GM13976 (cell line): ENCODE results near the gene SWT1.

Source experiments
- DNase-seq: peaks from one replicate; pipeline ENCODE4 v3.0.0; 2012; ENCODE audit warnings: low spot score
- CTCF ChIP-seq: IDR thresholded peaks from 2 replicates; pipeline ENCODE4 v1.5.1; 2012; ENCODE audit warnings: borderline replicate concordance, mild to moderate bottlenecking; ENCODE audit not compliant: insufficient read depth; ENCODE audit errors: extremely low read depth, missing control alignments, control extremely low read depth
- in situ Hi-C: fragments of 300-500 bp; cut with MboI; formaldehyde crosslinking; loops from one replicate; pipeline ENCODE4 v1.12.0; 2022; ENCODE audit warnings: low sequenced_read_pairs, mixed read lengths, inconsistent platforms; ENCODE audit not compliant: unreplicated experiment

Gene SWT1

GRCh38 chr1:185156854-185157598 is at the start of gene SWT1, which contains the start of gene TRMT1L:
Gene SWT1, plus strand, starts transcription at chr1:185157167. Its CDS starts 3,675 bp downstream, at chr1:185160842.
Gene TRMT1L, minus strand, starts transcription at chr1:185156953. Its CDS starts 241 bp downstream, at chr1:185156712.
- in situ Hi-C loops = loop anchor here (10.0 to 25.0 kb wide), 2 partner anchors 170 to 352 kb away; no protein-coding TSS in a partner anchor
- TF ChIP-seq CTCF = no peak

GRCh38 chr1:185108321-185108720 is 48.6 kb upstream of the SWT1 start:
- in situ Hi-C loops = no loop called here
- no peak for DNase-seq
- no peak for TF ChIP-seq CTCF

More at GRCh38 chr1:185156854-185157598, at the start of gene SWT1, which contains the start of gene TRMT1L:
- DNase-seq = peak; percentile 94

- no peak for TF ChIP-seq CTCF
- in situ Hi-C loops = no loop called here
- DNase-seq = no peak
These were observed 46.8 kb upstream of the SWT1 start for GRCh38 chr1:185110145-185110544.

GRCh38 chr1:185111873-185112272 is 45.1 kb upstream of the SWT1 start:
- TF ChIP-seq CTCF = no peak
- in situ Hi-C loops = no loop called here
- DNase-seq = no peak

GRCh38 chr1:185112356-185112755 is 44.6 kb upstream of the SWT1 start:
- in situ Hi-C loops = no loop called here
- no peak for TF ChIP-seq CTCF

GRCh38 chr1:185129708-185130107 is 27.3 kb upstream of the SWT1 start:
- in situ Hi-C loops = no loop called here
- no peak for TF ChIP-seq CTCF
- DNase-seq = no peak

More at GRCh38 chr1:185112356-185112755, 44.6 kb upstream of the SWT1 start:
- no peak for DNase-seq
